HG03025 (cell line): ENCODE data around the gene MBOAT1.
"Not testable (repeated sequence)": the region's sequence is repeated elsewhere in the genome, so short reads cannot be mapped to it uniquely, and the experiment has no call there.

Source experiments
- ATAC-seq: cut with Tn5 transposase; IDR thresholded peaks from one replicate; pipeline ENCODE4 v1.9.1; 2021; ENCODE audit warnings: mild to moderate bottlenecking, moderate library complexity; ENCODE audit not compliant: unreplicated experiment, low FRiP score

Gene MBOAT1

DNA sequence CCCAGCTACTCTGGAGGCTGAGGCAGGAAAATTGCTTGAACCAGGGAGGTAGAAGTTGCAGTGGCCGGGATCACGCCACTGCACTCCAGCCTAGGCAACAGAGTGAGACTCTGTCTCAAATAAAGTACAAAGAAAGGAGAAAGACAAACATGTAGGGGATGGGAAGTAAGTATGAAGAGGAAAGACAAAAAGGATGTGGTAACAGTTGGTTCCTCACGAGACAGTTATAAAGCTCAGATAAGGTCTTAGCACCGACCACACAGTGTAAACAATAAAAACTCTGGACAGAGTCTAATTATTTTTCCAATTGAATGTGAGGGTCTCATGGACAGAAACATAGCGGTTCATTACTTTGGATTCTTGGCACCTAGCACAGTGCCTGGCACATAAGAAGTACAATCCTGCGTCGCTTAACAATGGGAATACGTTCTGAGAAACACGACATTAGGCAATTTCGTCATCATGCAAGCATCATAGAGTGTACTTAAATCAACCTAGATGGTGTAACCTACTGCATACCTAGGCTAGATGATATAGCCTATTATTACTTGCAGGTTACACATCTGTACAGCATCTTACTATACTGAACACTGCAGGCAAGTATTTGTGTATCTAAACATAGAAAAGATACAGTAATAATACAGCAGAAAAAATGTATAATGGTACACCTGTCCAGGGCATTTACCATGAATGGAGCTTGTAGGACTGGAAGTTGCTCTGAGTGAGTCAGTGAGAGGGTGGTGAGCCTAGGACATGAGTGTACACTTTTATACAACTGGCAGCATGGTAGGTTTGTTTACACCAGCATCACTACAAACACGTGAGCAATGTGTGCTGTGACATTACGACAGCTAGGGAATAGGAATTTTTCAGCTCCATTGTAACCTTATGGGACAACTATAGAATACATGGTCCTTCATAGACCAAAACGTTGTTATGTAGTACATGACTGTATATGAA, 38.2 kb downstream of the MBOAT1 start:
- no peak for ATAC-seq

DNA sequence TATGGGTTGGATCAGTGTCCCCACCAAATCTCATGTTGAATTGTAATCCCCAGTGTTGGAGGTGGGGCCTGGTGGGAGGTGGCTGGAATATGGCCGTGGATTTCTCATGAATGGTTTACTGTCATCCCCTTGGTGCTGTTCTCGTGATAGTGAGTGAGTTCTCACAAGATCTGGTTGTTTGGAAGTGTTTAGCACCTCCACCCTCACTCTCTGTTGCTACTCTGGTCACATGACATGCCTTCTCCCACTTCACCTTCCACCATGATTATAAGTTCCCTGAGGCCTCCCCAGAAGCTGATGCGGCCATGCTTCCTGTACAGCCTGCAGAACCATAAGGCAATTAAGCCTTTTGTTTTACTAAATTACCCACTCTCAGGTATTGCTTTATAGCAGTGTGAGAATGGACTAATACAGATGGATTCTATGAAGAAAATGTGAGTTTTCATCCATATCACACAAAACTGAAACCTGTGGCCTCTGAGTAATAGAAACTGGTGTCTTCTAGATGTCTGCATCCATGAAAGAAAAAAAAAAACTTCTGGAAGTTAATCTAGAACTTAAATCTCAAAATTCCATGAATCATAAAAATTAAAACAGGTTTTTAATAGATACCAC, 39.3 kb downstream of the MBOAT1 start:
- ATAC-seq = no peak

DNA sequence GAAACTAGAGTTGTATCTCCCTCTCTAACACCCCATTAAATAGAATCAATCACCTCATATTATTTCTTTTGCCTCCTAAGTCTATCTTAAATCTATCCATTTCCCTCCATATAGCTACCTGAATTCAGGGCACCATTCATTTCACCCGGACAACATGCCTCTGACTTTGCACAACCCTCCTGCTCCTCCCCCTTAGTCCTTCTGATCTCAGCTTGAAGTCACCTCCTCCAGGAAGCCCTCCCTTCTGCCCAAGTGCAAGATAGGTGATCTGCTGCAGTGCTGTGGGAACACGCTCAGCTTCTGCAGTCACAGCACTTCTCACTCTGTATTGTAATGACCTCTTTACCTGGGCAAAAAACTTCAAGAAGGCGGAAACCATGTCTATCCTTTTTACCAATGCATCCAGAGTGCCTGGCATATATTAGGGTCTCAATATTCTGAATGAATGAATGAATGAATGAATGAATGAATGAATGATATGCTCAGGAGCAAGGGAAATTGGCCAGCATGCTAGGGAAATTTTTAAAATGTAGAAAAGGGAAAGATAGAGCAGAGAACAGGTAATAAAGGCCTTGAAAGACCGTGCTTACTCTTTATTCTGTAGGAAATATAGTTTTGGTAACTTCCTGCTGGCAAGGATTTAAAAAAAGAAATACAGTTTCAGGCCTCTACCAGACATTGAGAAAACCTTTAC, 41.7 kb downstream of the MBOAT1 start:
- ATAC-seq = no peak

DNA sequence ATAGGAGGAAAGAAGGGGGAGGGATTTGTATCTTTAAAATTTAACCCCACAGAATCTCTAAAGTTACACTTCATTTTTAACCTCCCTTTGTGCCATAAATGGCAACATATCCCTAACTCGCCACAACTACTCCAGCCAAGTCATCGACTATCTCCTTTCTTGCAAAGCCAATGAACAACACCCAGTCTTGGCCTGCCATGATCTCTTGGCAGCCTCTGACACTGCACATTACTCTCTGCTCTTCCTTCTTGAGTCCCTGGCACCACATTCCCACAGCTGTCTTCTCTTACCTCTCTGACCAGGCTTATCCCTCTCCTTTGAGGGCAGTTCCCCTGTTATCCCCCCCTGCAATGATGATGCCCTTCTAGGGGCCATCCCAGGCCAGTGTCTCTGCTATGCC, 42.5 kb downstream of the MBOAT1 start:
- no peak for ATAC-seq

- no peak for ATAC-seq
Observed at GRCh38 chr6:20169119-20169557, 43.1 kb downstream of the MBOAT1 start.

GRCh38 chr6:20168690-20169089, 43.6 kb downstream of the MBOAT1 start:
- no peak for ATAC-seq

DNA sequence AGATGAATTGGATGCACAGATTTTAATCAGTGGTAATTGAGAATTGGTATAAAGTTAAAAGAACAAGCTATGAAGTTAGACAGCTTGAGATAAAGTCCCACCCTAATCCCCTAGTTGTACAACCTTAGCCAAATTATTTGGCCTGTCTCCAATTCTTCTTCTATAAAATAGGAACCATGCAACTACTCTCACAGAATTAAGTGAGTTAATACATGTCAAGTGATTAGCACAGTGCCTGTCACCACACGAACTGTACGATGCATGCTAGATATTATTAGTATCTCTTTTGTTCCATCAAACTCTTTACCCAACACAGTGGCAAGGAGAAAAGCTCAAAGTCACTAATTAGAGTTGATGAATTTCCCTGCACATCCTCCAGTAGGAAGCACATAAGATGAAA, 44.7 kb downstream of the MBOAT1 start:
- ATAC-seq = no peak

- ATAC-seq = no peak
Observed at GRCh38 chr6:20166210-20166609, 46.1 kb downstream of the MBOAT1 start.

DNA sequence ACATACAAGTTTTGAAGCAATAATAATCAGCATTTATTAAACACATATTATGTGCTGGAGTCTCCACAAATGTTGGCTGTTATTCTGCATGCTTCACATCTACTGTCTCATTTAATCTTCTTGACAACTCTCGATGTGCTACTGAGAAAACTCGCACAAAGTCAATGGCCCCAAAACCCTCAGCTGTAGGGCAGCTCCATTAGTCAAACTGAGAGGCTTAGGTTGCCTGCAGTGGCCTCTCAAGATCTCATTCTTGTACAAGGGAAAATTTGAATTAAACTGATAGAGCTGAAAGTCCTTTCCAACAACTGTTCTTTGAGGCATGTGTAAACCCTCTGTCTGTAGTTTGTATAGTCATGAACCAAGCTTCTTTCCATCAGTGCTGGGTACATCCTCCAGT, 49.8 kb downstream of the MBOAT1 start:
- no peak for ATAC-seq

GRCh38 chr6:20160541-20161283, 51.6 kb downstream of the MBOAT1 start:
- ATAC-seq = no peak

- no peak for ATAC-seq
Observed at GRCh38 chr6:20159781-20160540, 52.3 kb downstream of the MBOAT1 start.

- ATAC-seq = no peak
Observed at GRCh38 chr6:20159098-20159497, 53.2 kb downstream of the MBOAT1 start.

DNA sequence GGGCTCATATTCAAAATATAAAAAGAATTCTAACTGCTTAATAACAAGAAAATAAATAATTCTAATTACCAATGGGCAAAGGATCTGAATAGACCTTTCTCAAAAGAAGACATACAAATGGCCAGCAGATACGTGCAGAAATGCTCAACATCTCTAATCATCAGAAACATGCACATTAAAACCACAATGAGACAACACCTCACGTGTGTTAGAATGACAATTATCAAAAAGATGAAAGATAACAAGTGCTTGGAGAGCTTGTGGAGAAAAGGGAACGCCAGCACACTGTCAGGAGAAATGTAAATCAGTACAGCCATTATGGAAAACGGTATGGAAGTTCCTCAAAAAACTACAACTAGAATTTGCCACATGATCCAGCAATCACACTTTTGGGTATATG, 53.6 kb downstream of the MBOAT1 start:
- no peak for ATAC-seq

DNA sequence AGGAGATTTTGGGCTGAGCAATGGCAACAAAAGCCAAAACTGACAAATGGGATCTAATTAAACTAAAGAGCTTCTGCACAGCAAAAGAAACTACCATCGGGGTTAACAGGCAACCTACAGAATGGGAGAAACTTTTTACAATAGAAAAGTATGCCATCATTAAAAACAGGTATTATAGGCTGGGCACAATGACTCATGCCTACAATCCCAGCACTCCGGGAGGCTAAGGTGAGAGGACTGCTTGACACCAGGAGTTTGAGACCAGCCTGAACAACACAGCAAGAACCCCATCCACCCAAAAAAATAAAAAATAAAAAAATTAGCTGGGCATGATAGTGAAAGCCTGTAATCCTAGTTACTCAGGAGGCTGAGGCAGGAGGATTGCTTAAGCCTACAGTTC, 55.4 kb downstream of the MBOAT1 start:
- ATAC-seq = no peak

DNA sequence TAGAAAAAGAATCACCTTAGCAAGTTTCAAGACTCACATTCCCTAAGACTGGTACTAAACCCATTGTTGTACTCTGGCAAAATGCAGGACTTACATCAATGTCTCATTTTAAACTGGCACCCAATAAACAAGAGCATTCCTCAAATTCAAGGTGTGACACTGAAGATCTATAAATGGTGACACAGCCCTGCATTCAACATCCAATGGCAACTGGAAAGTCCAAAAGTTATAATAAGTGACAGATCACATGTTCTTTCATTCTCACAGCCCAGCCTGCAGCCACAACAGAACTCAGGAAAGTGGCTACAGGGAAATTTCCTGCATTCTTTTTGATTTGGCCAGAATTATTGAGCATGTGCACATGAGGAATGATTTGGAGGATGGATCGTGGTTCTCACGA, 57.5 kb downstream of the MBOAT1 start:
- no peak for ATAC-seq

DNA sequence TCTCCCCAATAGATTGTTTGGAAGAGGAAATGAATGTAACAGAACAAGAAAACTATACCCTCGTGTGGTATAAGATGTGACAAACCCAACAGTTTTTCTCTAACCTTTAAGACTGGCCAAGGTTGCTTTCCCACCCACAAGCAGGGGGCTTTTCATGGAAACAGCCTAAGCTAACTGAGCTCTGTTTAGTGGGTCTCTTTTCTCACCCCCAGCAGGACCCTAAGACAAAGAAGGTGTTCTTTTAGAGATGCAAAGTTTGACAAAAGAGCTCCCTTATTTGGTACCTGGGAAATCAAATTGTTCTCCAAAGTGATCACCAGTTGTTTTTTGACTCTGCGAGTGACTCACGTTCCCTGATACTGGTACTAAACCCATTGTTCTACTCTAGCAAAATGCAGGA, 59.1 kb downstream of the MBOAT1 start:
- ATAC-seq = no peak

GRCh38 chr6:20148433-20148832, 63.8 kb downstream of the MBOAT1 start:
- ATAC-seq = no peak

GRCh38 chr6:20147469-20147868, 64.8 kb downstream of the MBOAT1 start:
- ATAC-seq = no peak

DNA sequence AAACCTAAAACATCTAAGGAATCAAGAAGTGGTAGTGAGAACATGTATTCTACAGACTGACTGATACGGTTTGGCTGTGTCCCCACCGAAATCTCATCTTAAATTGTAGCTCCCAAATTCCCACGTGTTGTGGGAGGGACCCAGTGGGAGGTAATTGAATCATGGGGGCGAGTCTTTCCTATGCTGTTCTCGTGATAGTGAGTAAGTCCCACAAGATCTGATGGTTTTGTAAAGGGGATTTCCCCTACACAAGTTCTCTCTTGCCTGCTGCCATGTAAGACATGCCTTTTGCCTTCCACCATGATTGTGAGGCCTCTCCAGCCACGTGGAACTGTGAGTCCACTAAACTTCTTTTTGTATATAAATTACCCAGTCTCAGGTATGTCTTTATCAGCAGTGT, 65.4 kb downstream of the MBOAT1 start:
- ATAC-seq = not testable (repeated sequence)

GRCh38 chr6:20146291-20146690, 66.0 kb downstream of the MBOAT1 start:
- no peak for ATAC-seq
